Limb (tissue), 2 donors: ENCODE data around the gene KIF5B.
"Not testable (repeated sequence)": the region's sequence is repeated elsewhere in the genome, so short reads cannot be mapped to it uniquely, and the experiment has no call there.

Source experiments
- DNase-seq, 2 donors: peaks; one replicate each; pipeline ENCODE4 v3.0.0-alpha.2; 2016; ENCODE audit errors: extremely low spot score in 2 of 2

Gene KIF5B

DNA sequence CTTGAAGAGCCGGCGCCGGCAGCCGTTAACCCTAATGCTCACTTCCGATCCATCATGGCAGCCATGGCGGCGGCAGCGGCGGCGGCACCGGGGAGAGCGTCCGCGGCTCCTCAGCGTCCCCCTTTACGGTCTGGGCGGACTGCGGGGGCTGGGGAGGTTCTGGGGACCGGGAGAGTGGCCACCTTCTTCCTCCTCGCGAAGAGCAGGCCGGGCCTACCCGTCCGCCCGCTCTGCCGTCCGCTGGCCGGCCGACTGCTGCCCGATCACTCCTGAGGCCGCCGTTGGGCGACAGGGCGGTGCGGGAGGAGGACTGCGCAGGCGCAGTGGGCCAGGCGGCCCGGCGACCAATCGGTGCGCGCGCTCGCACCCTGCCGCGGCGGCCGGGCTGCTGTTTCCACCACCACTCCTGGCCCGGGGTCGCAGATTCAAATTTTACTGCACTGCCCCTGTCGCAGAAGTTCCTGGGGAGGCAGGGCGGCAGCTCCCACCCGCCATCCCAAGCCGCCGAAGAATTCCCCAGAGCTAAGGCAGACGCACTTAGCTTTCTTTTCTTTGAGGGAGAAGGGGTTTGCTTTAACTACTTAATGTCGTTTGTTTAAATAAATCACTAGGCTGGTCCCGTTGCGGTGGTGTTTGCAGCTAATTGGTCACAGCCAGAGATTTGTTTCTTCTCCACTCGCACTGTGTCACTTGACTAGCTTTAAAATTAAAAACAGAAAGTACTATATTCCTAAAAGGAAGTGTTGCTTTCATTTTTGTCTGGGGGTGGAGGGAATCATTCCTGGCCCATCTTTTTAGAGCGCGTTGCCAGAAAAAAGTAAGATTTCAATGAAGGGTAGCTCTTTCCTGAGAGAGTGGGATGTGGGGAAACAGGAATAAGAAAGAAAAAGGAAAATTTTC is at the start of gene KIF5B:
Gene KIF5B, minus strand, starts transcription at position 290 of the 900 bp plus-strand sequence. CDS start 452 bp downstream, outside the sequence.
- peak; percentile 90 to 95 for DNase-seq

DNA sequence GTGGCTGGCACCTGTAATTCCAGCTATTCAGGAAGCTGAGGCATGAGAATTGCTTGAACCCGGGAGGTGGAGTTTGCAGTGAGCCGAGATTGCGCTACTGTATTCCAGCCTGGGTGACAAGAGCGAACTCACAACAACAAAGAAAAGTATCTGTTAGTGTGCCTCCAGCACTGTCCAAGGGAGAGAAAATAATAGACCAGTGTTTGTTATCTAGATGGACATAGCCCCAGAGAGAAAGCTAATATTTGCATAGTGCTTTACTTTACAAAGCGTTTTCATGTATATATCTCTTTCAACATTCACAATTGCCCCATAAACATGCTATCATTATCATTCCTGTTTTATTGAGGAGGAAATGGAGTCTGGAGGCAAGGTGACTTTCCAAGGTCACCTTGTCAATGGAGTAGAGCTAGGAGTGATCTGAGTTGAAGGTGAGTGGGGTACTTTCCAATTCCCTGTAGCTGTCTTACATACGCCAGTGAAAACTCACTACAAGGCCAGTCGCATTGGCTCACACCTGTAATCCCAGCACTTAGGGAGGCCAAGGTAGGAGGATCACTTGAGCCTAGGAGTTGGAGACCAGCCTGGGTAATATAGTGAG is 49.7 kb upstream of the KIF5B start:
- DNase-seq: no peak

DNA sequence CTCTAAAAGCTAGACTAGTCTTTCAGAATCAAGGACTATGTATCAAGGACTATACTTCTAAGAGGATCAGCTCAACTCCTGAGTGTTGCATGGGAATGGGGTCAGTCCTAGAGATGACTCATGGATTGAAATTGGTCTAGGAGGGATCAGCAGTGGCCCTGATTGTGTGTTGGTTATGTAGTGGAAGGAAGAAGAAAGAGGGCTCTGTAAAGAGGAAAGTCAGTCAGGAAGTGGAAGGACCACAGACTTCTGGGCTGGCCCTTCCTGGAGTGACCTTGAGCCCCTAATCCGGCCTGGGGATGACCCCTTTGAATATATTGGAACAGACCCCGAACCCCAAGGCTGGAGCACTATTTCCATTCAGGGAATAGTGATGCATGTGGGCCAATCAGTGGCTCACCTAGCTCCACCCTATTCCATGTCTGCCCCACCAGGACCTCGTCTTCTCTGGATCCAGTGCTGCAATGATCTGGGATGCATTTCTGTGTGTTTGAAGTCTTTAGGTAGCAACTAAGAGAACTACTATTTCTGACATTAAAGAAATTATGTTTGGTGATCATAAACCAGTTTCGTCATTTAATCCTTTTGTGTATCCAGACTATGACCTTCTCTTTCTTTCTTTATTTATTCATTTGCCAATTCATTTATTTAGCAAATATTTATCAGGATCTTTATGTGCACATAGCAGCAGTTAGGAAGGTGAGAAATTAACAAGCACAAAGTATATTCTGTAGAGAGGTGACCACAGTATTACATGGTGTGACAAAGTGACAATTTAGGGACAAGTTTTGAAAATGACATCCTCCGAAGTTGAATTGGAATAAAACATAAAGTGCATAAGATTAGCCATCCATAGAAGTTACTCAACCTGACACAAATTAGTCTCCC is 48.6 kb upstream of the KIF5B start:
- DNase-seq: no peak

DNA sequence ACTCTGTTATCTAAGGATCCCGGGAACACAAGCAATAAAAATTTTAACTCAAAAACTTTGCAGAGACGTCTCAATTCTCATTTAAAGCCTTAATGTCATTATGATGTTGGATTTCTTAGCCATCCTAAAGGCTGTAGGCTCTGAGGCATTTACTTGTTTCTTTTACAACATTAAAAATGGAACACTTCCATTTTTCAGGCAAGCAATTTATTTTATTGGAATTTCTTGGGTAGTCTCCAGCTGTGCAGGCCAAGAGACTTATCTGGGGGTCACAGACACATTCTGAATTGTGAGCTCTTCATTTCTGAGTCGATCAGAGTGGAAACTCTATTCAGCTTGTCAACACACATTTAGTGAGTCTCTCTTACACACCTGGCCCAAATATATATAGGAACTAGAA is 48.0 kb upstream of the KIF5B start:
- no peak for DNase-seq

DNA sequence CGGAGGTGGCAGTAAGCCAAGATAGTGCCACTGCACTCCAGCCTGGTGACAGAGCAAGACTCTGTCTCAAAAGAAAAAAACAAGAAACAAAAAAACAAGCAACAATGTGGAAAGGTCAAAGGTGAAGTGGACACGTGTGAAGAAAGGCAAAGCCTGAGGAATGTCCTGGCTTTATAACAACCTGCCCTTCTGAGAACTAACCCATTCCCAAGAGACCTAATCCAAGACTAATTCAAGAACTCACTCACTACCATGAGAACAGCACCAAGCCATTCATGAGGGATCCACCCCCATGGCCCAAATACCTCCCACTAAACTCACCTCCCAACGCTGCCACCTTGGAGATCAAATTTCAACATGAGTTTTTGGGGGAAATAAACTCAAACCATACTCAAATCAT is 47.5 kb upstream of the KIF5B start:
- no peak for DNase-seq

DNA sequence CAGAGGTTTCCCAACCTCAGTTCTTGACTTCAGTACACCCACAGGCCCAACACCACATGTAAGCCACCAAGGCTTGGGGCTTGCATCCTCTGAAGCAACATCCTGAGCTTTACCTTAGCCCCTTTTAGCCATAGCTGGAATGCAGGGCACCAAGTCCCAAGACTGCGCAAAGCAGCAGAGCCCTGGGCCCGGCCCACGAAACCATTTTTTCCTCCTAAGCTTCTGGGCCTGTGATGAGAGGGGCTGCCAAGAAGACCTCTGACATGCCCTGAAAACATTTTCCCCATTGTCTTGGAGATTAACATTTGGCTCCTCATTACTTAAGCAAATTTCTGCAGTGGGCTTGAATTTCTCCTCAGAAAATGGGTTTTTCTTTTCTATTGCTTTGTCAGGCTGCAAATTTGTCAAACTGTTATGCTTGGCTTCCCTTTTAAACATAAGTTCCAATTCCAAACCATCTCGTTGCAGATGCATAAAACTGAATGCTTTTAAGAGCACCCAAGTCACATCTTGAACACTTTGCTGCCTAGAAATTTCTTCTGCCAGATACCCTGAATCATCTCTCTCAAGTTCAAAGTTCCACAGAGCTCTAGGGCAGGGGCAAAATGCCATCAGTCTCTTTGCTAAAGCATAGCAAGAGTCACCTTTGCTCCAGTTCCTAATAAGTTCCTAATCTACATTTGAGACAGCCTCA is 42.5 kb upstream of the KIF5B start:
- not testable (repeated sequence) for DNase-seq

DNA sequence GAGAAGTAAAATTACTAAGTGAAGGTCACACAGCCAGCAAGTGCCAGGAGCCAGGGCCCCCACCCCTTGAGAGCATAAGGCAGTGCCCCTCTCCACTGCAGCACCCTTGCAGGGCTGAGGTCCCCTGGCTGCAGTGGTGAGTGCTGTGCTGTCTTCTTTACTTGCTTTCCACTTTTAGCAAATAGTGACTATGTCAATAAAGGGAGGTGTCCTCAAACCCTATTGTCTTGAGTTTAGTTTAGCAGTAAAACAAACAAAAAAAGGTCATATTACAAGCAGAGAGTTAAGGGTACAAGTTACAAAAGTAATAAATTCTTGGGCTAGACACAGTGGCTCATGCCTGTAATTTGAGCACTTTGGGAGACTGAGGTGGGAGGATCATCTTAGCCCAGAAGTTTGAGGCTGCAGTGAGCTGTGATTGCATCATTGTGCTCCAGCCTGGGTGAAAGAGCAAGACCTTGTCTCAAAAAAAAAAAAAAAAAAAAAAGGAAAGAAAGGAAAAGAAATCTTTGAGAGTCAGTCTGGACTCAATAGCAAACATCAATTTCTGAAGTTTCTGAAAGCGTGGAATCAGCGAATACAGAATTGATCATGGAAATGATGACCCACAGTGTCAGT is 39.0 kb upstream of the KIF5B start:
- no peak for DNase-seq

DNA sequence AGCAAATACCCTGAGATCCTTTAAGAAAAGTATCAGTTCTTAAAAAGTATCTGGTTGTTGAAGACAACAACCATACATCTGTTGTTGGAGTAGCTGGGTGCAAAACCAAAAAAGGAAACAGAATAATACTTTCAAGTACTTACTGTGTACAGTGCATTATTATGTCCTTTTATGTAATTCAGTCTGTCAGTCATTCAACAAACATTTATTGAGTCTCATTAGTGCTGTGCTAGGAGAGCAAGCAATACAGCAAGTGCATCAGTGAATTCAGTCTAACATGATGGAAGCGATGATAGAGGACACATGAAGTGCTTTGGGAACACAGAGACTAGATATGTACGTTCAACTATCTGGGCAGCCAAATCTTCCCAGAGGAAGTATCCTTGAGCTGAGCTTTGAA is 37.4 kb upstream of the KIF5B start:
- no peak for DNase-seq

DNA sequence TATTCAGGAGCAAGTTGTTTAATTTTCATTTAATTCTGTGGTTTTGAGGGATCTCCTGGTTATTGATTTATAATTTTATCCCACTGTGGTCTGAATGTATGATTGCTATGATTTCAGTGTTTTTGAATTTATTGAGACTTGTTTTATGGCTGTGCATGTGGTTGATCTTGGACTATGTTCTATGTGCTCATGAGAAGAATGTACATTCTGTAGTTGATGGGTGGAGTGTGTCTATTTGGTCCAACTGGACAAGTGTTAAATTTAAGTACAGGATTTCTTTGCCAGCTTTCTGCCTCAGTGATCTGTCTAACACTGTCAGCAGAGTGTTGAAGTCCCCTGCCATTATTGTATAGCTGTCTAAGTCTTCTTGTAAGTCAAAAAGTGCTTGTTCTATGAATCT is 34.8 kb upstream of the KIF5B start:
- no peak for DNase-seq

DNA sequence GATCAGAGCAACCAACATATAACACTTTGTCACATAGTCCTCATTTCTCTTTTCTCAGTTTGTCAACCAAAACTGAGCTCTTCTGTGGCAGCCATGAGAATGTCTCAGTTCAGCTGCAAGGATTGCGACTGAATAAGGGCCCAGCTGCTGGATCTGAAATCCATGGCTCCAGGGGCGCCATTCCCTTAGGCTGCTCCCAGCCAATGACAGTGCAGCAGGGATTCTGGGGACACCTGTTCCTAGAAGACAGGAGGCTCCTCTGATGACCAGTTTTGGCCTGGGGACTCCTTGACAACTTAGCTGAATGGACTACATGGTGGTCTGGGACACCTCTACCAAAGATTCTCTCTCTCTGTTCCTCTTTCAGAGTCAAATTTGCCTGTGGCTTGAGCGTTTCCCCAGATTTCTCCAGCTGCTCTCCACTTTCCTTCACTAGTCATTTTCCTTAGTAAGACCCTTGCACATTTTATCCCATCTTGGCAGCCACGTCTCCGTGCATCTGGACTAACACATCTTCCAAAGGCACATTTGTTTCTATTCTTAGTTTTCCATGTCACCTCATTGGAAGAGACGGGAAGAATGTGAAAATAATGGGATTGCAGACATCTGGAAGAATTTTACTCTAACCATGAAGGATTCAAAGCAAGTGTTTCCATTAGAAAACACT is 28.1 kb upstream of the KIF5B start:
- peak; percentile 40 to 83 for DNase-seq

DNA sequence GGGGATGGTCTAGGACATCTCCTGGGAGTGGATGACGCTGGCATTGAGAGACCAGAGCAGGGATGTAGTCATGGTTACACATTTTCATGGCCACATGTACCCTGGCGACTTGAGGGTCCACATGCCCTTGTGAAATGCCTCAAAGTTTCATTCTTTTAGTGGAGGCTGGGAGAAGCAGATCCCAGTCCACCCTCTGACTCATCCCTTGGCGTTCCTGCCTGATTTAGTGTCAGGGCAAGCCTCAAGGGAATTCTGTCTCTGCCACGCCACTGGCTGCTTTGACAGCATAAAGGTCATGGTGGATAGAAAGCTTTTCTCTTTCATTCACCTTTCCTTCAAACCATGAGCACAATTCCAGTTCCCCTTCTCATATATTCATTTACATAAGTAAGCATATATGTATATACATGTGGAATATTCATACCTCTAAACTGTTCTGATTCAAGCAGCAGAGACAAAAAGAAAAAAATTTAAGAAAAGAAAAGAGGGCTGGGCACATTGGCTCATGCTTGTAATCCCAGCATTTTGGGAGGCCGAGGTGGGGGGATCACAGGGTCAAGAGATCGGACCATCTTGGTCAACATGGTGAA is 21.8 kb upstream of the KIF5B start:
- DNase-seq: no peak

DNA sequence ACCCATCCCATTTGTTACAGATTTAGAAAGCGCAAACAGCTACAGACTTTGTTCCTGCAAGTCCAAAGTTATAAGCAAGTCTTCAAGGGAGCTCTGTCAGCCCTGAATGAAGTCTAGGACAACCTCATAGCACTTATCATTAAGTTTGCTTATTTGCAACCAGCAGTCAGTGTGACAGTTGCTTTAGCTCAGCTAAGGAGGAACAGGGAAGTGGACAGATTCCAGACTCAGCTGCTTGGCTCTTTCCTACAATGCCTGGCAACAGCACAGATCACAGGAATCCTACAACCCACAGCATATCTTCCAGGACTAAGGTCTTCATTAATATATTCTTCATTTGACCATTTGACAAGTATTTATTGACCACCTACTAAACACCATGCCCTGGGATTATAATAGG is 17.4 kb upstream of the KIF5B start:
- no peak for DNase-seq

DNA sequence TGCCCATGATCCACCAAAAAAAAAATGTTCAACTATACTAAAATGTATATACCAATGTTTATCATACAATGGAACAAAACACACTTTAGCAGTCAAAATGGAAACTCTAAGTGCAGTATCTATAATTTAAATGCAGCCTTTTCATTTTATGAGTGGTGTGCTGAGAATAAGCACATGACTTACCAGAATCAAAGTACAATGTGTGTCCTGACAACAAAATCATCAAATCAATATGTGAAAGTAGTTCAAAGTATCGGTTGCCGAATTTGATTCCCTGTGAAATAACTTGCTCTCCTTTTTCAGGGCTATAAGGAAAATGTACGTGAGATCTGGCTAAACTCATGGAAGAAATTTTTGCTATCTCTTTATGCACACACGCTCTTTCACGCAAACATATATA is 16.9 kb upstream of the KIF5B start:
- no peak for DNase-seq

DNA sequence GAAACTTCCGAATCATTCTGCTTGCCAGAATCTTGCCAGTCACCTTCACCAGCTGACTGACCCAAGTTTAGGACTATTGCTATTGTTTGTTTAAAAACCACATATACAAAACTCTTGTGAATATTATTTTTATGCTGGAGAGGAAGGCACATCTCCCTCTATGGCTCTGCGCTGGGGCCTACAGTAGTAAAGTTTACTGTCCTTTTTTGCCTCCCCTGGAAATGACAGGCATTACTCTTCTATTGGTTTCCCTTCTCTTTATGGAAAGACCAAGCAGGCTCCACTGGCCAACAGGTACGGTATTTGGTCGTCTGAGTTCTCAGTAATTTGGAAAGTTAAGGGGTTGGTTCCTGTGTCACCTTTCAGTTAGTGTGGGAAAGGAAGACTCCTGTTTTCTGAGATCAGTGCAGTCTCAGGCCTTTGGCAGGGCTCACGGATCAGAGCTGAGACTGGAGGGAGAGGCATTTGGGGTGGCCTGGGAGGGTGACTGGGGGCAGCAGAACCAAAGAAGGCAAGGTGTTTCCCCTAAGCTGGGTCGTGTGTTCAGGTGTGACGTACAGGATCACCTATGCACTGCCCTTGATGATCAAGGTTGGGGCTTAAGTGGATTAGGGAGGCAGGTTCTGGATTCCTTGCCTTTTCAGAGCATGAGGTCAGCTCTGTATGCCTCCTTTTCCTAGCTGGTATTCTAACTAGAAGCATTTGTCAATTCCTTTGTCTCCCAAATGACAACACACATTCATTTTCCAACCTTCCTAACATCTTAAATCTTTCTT is 16.0 kb upstream of the KIF5B start:
- no peak for DNase-seq

DNA sequence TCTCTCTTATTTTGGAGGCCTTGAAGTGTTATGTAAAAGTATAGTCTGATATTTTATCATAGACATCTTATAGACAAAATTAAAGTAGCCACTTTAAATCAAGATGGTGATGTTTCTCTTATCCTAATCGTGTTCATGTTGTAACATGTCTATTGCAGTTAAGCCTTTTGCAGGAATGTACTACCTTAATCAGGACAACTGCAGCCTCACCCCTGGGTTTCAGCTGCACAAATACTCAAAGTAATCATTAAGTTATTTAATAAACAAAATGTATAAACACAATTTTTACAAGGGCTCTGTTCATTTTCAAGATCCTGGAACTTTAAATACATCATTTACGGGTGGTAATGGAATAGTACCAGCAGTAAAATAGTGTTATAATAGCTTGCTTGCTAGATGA is 14.4 kb upstream of the KIF5B start:
- DNase-seq: no peak

DNA sequence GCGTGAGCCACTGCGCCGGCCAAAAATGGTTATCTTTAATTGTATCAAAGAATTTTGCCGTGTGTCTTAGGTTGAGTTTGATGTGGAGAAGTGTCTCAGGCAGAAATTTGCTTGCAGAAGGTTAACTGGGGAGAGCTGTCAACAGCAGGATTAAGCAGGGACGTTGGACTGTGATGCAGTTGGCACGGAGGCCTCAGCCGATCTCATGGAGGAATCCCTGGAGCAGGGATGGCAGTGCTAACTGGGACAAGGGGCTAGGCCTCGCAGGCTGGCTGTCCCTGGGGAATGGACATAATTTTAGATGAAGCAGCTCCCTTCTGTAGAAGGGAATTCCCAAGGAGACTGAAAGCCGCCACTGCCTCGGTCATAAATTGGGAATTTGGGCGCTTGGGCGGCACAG is 12.3 kb upstream of the KIF5B start:
- DNase-seq: no peak

DNA sequence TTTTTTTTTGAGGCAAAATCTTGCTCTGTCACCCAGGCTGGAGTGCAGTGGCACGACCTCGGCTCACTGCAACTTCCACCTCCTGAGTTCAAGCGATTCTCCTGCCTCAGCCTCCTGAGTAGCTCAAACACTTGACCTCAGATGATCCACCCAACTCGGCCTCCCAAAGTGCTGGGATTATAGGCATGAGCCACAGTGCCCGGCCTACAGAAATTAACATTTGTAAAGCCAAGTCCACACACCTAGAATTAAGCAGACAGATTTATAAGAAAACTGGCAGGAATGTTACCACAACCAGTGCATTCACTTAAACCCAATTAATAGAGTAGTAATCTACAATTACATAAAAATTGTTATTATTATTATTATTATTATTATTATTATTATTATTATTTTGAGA is 11.7 kb upstream of the KIF5B start:
- DNase-seq: not testable (repeated sequence)

DNA sequence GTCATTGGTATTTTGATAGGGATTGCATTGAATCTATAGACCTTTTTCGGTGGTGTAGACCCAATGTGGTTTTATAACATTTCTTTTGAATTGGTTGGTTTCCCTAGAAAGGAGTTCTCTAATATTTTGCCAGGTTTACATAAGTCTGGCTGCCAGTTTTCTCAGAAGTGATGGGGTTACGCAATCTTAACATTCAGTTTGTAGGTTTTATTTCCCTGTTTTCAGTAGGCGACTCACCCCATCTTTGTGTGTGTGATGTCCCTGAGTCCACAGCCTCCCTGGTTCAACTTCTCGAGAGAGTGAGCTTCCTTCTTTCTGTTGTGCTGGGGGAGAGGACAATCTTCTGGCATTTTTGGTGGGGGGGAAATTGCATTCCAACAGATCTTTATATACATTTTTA is 9.6 kb upstream of the KIF5B start:
- no peak for DNase-seq

DNA sequence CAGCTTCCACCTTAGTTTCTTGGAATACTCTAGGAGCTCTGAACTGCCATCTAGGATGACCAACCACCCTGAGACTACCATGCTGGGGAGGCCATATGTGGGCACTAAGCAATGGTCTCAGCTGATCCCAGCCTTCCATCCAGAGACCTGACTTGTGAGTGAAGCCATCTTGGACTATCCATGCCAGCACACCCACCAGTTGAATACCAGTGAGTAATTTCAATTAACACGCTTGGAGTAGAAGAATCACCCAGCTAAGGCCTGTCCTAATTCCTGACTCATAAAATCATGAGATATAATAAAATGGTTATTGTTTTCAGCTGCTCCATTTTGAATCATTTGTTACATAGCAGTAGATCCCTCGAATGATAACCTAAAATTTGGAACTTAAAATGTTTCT is 5.2 kb upstream of the KIF5B start:
- DNase-seq: no peak
